Measurements from ENCODE around the gene ZNF296. TPM values are rescaled to one million over a fixed set of nuclear protein-coding genes. Genes with fewer than 3 reads are reported as not detected.
A peak's percentile ranks its signal among the peaks of the same experiment; 100 is the strongest.

ZNF296 gene
- 0.99 to 1.1 TPM (median 1.1 TPM) in 3 replicates for total RNA-seq

- Mint-ChIP-seq H3K4me3 (peak within 1 kb of the TSS; percentile 54), H3K27ac (no peak within 1 kb of the TSS), H3K27me3 (ENCODE audit: low read depth) (peaks cover 22% of the 10 kb centered on the region), H3K36me3 (no peaks in the 10 kb centered on the region), H3K4me1 (peaks cover 20% of the 10 kb centered on the region), H3K9me3 (no peaks in the 10 kb centered on the region)
- TF ChIP-seq CTCF (IDR thresholded peaks at IDR 0.05; ENCODE audit: unreplicated experiment), result no peak
- peak in 1 of 2 experiments; percentile 59 for DNase-seq (ENCODE audit: low spot score in 2 of 2, unreplicated experiment in 2 of 2)
These were observed at the start of gene ZNF296 for GRCh38 chr19:45076029-45076850. ZNF296 (minus strand) TSS chr19:45076478; CDS start chr19:45076373, 105 bp downstream.

GRCh38 chr19:45125360-45125759 is 49.1 kb upstream of the ZNF296 start:
- Mint-ChIP-seq H3K9me3 (no peaks in the 10 kb centered on the region), H3K4me3 (no peak overlapping the region), H3K27ac (no peak overlapping the region), H3K4me1 (peaks cover 34% of the 10 kb centered on the region), H3K36me3 (no peaks in the 10 kb centered on the region), H3K27me3 (ENCODE audit: low read depth) (no peaks in the 10 kb centered on the region)
- DNase-seq (ENCODE audit: low spot score in 2 of 2, unreplicated experiment in 2 of 2), result no peak
- no peak for TF ChIP-seq CTCF (IDR thresholded peaks at IDR 0.05; ENCODE audit: unreplicated experiment)

GRCh38 chr19:45124021-45124420 is 47.7 kb upstream of the ZNF296 start:
- Mint-ChIP-seq H3K4me1 (peaks cover 34% of the 10 kb centered on the region), H3K9me3 (no peaks in the 10 kb centered on the region), H3K27ac (peak overlapping the region; percentile 97), H3K4me3 (no peak overlapping the region), H3K36me3 (no peaks in the 10 kb centered on the region), H3K27me3 (ENCODE audit: low read depth) (no peaks in the 10 kb centered on the region)
- no peak for DNase-seq (ENCODE audit: low spot score in 2 of 2, unreplicated experiment in 2 of 2)
- no peak for TF ChIP-seq CTCF (IDR thresholded peaks at IDR 0.05; ENCODE audit: unreplicated experiment)

GRCh38 chr19:45123440-45123850 is 47.2 kb upstream of the ZNF296 start:
- Mint-ChIP-seq H3K27me3 (ENCODE audit: low read depth) (no peaks in the 10 kb centered on the region), H3K27ac (peak overlapping the region; percentile 97), H3K9me3 (no peaks in the 10 kb centered on the region)

GRCh38 chr19:45122832-45123231 is 46.6 kb upstream of the ZNF296 start:
- H3K36me3 Mint-ChIP-seq, result no peaks in the 10 kb centered on the region
- H3K4me3 Mint-ChIP-seq, result no peak overlapping the region
- H3K4me1 Mint-ChIP-seq, result peaks cover 36% of the 10 kb centered on the region
- H3K27ac Mint-ChIP-seq, result peak overlapping the region; percentile 97
- H3K9me3 Mint-ChIP-seq, result no peaks in the 10 kb centered on the region
- DNase-seq (ENCODE audit: low spot score in 2 of 2, unreplicated experiment in 2 of 2), result no peak
- no peaks in the 10 kb centered on the region for H3K27me3 Mint-ChIP-seq (ENCODE audit: low read depth)
- no peak for TF ChIP-seq CTCF (IDR thresholded peaks at IDR 0.05; ENCODE audit: unreplicated experiment)

More at GRCh38 chr19:45123440-45123850, 47.2 kb upstream of the ZNF296 start:
- peak in 1 of 2 experiments; percentile 59 for DNase-seq (ENCODE audit: low spot score in 2 of 2, unreplicated experiment in 2 of 2)
- TF ChIP-seq CTCF (IDR thresholded peaks at IDR 0.05; ENCODE audit: unreplicated experiment), result no peak
- no peaks in the 10 kb centered on the region for H3K36me3 Mint-ChIP-seq
- H3K4me1 Mint-ChIP-seq, result peaks cover 34% of the 10 kb centered on the region
- no peak overlapping the region for H3K4me3 Mint-ChIP-seq
